ENCODE data around the gene CFAP20DC.
A peak's percentile ranks its signal among the peaks of the same experiment; 100 is the strongest.
"Not testable (repeated sequence)": the region's sequence is repeated elsewhere in the genome, so short reads cannot be mapped to it uniquely, and the experiment has no call there.

Gene CFAP20DC

GRCh38 chr3:58837141-58837843 lies 212.5 kb downstream of the CFAP20DC start:
- Histone ChIP-seq H3K9ac (ENCODE audit: low read depth in 1 of 2, low read length in 2 of 2) (no peak overlapping the region), H3K9me3 (ENCODE audit: control insufficient read depth in 2 of 2, low read length in 2 of 2) (no peaks in the 10 kb centered on the region), H3K27ac (ENCODE audit: low read depth in 2 of 2, low read length in 2 of 2) (no peak overlapping the region), H3K27me3 (ENCODE audit: control insufficient read depth in 2 of 2, insufficient read depth in 2 of 2, low read length in 2 of 2) (no peaks in the 10 kb centered on the region), H3K4me1 (ENCODE audit: control insufficient read depth in 2 of 2, insufficient read depth in 2 of 2, low read length in 2 of 2) (no peaks in the 10 kb centered on the region), H3K36me3 (ENCODE audit: control insufficient read depth in 2 of 2, insufficient read depth in 2 of 2, low read length in 2 of 2) (no peaks in the 10 kb centered on the region), H3K4me3 (ENCODE audit: low read length in 2 of 2) (no peak overlapping the region)

DNA sequence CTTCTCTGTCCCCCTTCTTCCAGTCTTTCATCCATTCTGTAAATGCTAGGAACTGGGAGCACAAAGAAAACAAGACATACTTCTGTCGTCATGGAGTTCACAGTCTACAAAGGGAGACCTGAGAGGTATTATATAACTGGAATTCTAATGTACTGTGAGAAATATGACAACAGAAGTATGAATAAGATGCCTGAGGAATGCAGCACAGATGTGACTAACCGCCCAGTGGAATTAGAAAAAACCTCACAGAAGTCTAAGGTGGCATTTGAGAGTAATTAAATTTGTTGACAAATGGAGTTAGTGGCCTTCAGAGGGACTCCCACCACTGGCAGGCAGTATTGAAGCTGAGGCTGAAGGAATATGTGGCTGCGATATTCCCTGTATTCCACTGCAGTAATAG lies 214.7 kb downstream of the CFAP20DC start:
- H3K9ac ChIP-seq (ENCODE audit: low read depth in 1 of 2, low read length in 2 of 2): no peak overlapping the region
- H3K27me3 ChIP-seq (ENCODE audit: control insufficient read depth in 2 of 2, insufficient read depth in 2 of 2, low read length in 2 of 2): no peaks in the 10 kb centered on the region
- no peak overlapping the region for H3K27ac ChIP-seq (ENCODE audit: low read depth in 2 of 2, low read length in 2 of 2)
- no peaks in the 10 kb centered on the region for H3K9me3 ChIP-seq (ENCODE audit: control insufficient read depth in 2 of 2, low read length in 2 of 2)
- no peaks in the 10 kb centered on the region for H3K4me1 ChIP-seq (ENCODE audit: control insufficient read depth in 2 of 2, insufficient read depth in 2 of 2, low read length in 2 of 2)
- H3K4me3 ChIP-seq (ENCODE audit: low read length in 2 of 2): no peak overlapping the region
- H3K36me3 ChIP-seq (ENCODE audit: control insufficient read depth in 2 of 2, insufficient read depth in 2 of 2, low read length in 2 of 2): no peaks in the 10 kb centered on the region

- H3K9me3 ChIP-seq (ENCODE audit: control insufficient read depth in 2 of 2, low read length in 2 of 2): no peaks in the 10 kb centered on the region
- H3K4me1 ChIP-seq (ENCODE audit: control insufficient read depth in 2 of 2, insufficient read depth in 2 of 2, low read length in 2 of 2): no peaks in the 10 kb centered on the region
- H3K27ac ChIP-seq (ENCODE audit: low read depth in 2 of 2, low read length in 2 of 2): no peak overlapping the region
- H3K27me3 ChIP-seq (ENCODE audit: control insufficient read depth in 2 of 2, insufficient read depth in 2 of 2, low read length in 2 of 2): no peaks in the 10 kb centered on the region
- H3K36me3 ChIP-seq (ENCODE audit: control insufficient read depth in 2 of 2, insufficient read depth in 2 of 2, low read length in 2 of 2): no peaks in the 10 kb centered on the region
- no peak overlapping the region for H3K9ac ChIP-seq (ENCODE audit: low read depth in 1 of 2, low read length in 2 of 2)
- no peak overlapping the region for H3K4me3 ChIP-seq (ENCODE audit: low read length in 2 of 2)
These were observed 216.3 kb downstream of the CFAP20DC start for GRCh38 chr3:58833491-58833890.

GRCh38 chr3:58829321-58830000 lies 220.4 kb downstream of the CFAP20DC start:
- no peak overlapping the region for H3K9ac ChIP-seq (ENCODE audit: low read depth in 1 of 2, low read length in 2 of 2)
- H3K9me3 ChIP-seq (ENCODE audit: control insufficient read depth in 2 of 2, low read length in 2 of 2): no peaks in the 10 kb centered on the region
- no peak overlapping the region for H3K27ac ChIP-seq (ENCODE audit: low read depth in 2 of 2, low read length in 2 of 2)
- H3K4me3 ChIP-seq (ENCODE audit: low read length in 2 of 2): no peak overlapping the region
- H3K27me3 ChIP-seq (ENCODE audit: control insufficient read depth in 2 of 2, insufficient read depth in 2 of 2, low read length in 2 of 2): no peaks in the 10 kb centered on the region
- peaks cover 3% of the 10 kb centered on the region in 2 donors for H3K4me1 ChIP-seq (ENCODE audit: control insufficient read depth in 2 of 2, insufficient read depth in 2 of 2, low read length in 2 of 2)
- H3K36me3 ChIP-seq (ENCODE audit: control insufficient read depth in 2 of 2, insufficient read depth in 2 of 2, low read length in 2 of 2): no peaks in the 10 kb centered on the region

DNA sequence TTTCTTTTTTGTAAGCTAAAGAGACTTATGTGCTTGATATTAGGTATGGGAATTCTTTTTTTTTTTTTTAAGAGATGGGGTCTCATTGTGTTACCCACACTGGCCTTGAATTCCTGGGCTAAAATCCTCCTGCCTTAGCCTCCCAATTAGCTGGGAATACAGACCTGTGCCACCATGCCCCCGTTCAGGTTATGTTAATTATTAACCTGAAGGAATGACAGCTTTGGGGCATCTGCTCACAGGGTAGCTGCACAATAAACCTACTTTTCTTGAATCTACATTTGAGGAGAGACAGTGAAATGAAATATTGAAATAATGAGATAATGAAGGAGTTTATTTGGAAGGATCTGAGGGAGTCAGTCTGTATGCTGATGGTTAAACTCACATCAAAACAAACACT lies 225.0 kb downstream of the CFAP20DC start:
- H3K36me3 ChIP-seq (ENCODE audit: control insufficient read depth in 2 of 2, insufficient read depth in 2 of 2, low read length in 2 of 2): no peaks in the 10 kb centered on the region
- H3K4me1 ChIP-seq (ENCODE audit: control insufficient read depth in 2 of 2, insufficient read depth in 2 of 2, low read length in 2 of 2): peaks cover 3 to 5% of the 10 kb centered on the region in 2 donors
- H3K27me3 ChIP-seq (ENCODE audit: control insufficient read depth in 2 of 2, insufficient read depth in 2 of 2, low read length in 2 of 2): no peaks in the 10 kb centered on the region
- no peak overlapping the region for H3K9ac ChIP-seq (ENCODE audit: low read depth in 1 of 2, low read length in 2 of 2)
- H3K4me3 ChIP-seq (ENCODE audit: low read length in 2 of 2): peak overlapping the region; percentile 41 to 65
- H3K9me3 ChIP-seq (ENCODE audit: control insufficient read depth in 2 of 2, low read length in 2 of 2): no peaks in the 10 kb centered on the region
- H3K27ac ChIP-seq (ENCODE audit: low read depth in 2 of 2, low read length in 2 of 2): no peak overlapping the region

GRCh38 chr3:58824285-58824684 lies 225.5 kb downstream of the CFAP20DC start:
- Histone ChIP-seq H3K4me1 (ENCODE audit: control insufficient read depth in 2 of 2, insufficient read depth in 2 of 2, low read length in 2 of 2) (peaks cover 3 to 5% of the 10 kb centered on the region in 2 donors), H3K36me3 (ENCODE audit: control insufficient read depth in 2 of 2, insufficient read depth in 2 of 2, low read length in 2 of 2) (no peaks in the 10 kb centered on the region), H3K27me3 (ENCODE audit: control insufficient read depth in 2 of 2, insufficient read depth in 2 of 2, low read length in 2 of 2) (no peaks in the 10 kb centered on the region), H3K4me3 (ENCODE audit: low read length in 2 of 2) (peak overlapping the region; percentile 41 to 65), H3K27ac (ENCODE audit: low read depth in 2 of 2, low read length in 2 of 2) (no peak overlapping the region), H3K9me3 (ENCODE audit: control insufficient read depth in 2 of 2, low read length in 2 of 2) (no peaks in the 10 kb centered on the region), H3K9ac (ENCODE audit: low read depth in 1 of 2, low read length in 2 of 2) (no peak overlapping the region)

- not testable (repeated sequence) for H3K27ac ChIP-seq (ENCODE audit: low read depth in 2 of 2, low read length in 2 of 2); H3K9me3 ChIP-seq (ENCODE audit: control insufficient read depth in 2 of 2, low read length in 2 of 2); H3K9ac ChIP-seq (ENCODE audit: low read depth in 1 of 2, low read length in 2 of 2); H3K4me3 ChIP-seq (ENCODE audit: low read length in 2 of 2); H3K4me1 ChIP-seq (ENCODE audit: control insufficient read depth in 2 of 2, insufficient read depth in 2 of 2, low read length in 2 of 2); H3K27me3 ChIP-seq (ENCODE audit: control insufficient read depth in 2 of 2, insufficient read depth in 2 of 2, low read length in 2 of 2); H3K36me3 ChIP-seq (ENCODE audit: control insufficient read depth in 2 of 2, insufficient read depth in 2 of 2, low read length in 2 of 2)
These were observed 243.1 kb downstream of the CFAP20DC start for GRCh38 chr3:58806551-58807244.

DNA sequence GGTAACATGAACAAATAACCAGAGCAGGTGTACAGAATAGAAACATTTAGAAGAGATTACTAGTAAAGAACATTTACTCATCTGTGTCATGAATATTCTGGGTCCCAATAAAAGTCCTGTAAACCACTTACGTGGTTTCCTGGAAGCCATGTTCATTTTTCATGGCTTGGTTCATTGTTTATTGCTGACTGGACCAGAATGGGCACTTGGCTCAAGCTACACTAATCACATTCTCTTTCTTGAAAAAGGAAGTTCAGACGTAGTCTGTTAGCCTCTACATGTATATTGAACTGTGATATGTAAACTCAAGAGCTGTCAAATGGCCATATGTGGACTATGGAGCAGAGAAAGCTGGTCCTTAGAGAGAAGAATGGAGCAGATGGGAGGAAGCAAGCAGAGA lies 244.9 kb downstream of the CFAP20DC start:
- Histone ChIP-seq H3K27me3 (ENCODE audit: control insufficient read depth in 2 of 2, insufficient read depth in 2 of 2, low read length in 2 of 2) (no peaks in the 10 kb centered on the region), H3K9ac (ENCODE audit: low read depth in 1 of 2, low read length in 2 of 2) (no peak overlapping the region), H3K4me1 (ENCODE audit: control insufficient read depth in 2 of 2, insufficient read depth in 2 of 2, low read length in 2 of 2) (no peaks in the 10 kb centered on the region), H3K9me3 (ENCODE audit: control insufficient read depth in 2 of 2, low read length in 2 of 2) (no peaks in the 10 kb centered on the region), H3K27ac (ENCODE audit: low read depth in 2 of 2, low read length in 2 of 2) (no peak overlapping the region), H3K36me3 (ENCODE audit: control insufficient read depth in 2 of 2, insufficient read depth in 2 of 2, low read length in 2 of 2) (no peaks in the 10 kb centered on the region), H3K4me3 (ENCODE audit: low read length in 2 of 2) (no peak overlapping the region)

DNA sequence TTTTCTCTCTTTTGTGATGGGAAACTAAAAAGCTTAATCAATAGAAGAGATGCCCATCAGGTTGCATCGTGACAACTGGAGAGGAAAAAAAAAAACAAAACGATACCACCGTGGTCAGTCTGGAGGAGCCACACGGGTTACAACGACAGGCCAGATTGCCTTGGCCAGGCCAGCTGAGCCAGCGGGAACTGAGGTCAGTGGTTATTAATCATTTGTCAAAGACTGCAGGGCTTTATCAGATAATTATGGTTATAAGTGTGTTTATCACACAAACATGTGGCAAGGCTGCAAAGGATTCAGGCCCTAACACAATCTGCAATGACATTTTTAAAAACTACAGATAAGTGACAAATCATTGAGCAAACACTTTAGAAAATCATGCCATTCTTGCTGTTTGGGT lies 248.3 kb downstream of the CFAP20DC start:
- Histone ChIP-seq H3K27ac (ENCODE audit: low read depth in 2 of 2, low read length in 2 of 2) (no peak overlapping the region), H3K27me3 (ENCODE audit: control insufficient read depth in 2 of 2, insufficient read depth in 2 of 2, low read length in 2 of 2) (no peaks in the 10 kb centered on the region), H3K9me3 (ENCODE audit: control insufficient read depth in 2 of 2, low read length in 2 of 2) (no peaks in the 10 kb centered on the region), H3K4me3 (ENCODE audit: low read length in 2 of 2) (no peak overlapping the region), H3K9ac (ENCODE audit: low read depth in 1 of 2, low read length in 2 of 2) (no peak overlapping the region), H3K36me3 (ENCODE audit: control insufficient read depth in 2 of 2, insufficient read depth in 2 of 2, low read length in 2 of 2) (no peaks in the 10 kb centered on the region), H3K4me1 (ENCODE audit: control insufficient read depth in 2 of 2, insufficient read depth in 2 of 2, low read length in 2 of 2) (no peaks in the 10 kb centered on the region)

DNA sequence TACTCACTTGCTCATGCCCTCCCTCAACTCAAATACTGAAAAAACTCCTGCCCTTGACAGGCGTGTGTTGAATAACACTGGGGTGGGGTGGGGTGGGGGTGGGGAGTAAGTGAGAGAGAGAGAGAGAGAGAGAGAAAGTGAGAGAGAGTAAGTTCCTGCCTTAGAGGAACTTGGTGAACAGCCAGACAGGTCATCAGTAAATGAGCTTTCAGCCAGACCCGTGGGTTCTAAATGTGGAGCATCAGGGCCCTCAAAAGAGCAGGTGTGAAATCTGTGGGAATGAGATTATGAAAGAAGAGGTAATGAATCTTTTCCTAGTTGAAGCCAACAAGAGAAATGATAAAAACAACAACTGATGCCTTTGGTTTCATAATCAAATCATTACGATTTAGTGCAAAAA lies 248.9 kb downstream of the CFAP20DC start:
- H3K27ac ChIP-seq (ENCODE audit: low read depth in 2 of 2, low read length in 2 of 2): no peak overlapping the region
- no peaks in the 10 kb centered on the region for H3K36me3 ChIP-seq (ENCODE audit: control insufficient read depth in 2 of 2, insufficient read depth in 2 of 2, low read length in 2 of 2)
- H3K27me3 ChIP-seq (ENCODE audit: control insufficient read depth in 2 of 2, insufficient read depth in 2 of 2, low read length in 2 of 2): no peaks in the 10 kb centered on the region
- H3K9me3 ChIP-seq (ENCODE audit: control insufficient read depth in 2 of 2, low read length in 2 of 2): no peaks in the 10 kb centered on the region
- H3K4me1 ChIP-seq (ENCODE audit: control insufficient read depth in 2 of 2, insufficient read depth in 2 of 2, low read length in 2 of 2): no peaks in the 10 kb centered on the region
- H3K9ac ChIP-seq (ENCODE audit: low read depth in 1 of 2, low read length in 2 of 2): no peak overlapping the region
- H3K4me3 ChIP-seq (ENCODE audit: low read length in 2 of 2): no peak overlapping the region
